ENCODE results near the gene OR10J5. TPM values are rescaled to one million over a fixed set of nuclear protein-coding genes. Genes with fewer than 3 reads are reported as not detected.

OR10J5 gene
- total RNA-seq, 1 experiment from 2014 or later: not detected

DNA sequence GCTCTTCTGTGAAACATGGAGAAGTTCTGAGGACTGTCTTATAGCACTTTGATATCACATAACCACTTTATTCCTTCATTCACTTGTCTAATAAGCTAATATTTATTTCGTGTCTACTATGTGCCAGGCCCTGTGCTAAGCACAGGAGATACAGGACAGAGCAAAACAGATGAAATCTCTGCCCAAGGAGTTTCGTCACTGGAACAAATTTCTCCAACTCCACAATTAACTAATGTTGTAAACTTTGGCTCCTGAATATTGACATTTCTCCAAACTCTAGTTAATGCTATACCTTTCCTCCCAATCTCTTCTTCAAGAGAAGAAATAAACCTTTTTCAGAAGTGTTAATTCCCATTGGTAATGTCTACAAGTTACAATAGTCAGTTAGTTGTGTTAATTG, 24.8 kb upstream of the OR10J5 start:
- POLR2A ChIA-PET (ENCODE audit: low non-redundant PET): interaction anchor here (0.6 kb wide), 1 partner anchor 137 kb away, joined by 17 read pairs; no protein-coding TSS in a partner anchor
- no peak overlapping the region for H3K4me3 ChIP-seq (ENCODE audit: low read depth, low read length, poor library complexity, severe bottlenecking)
- no peak overlapping the region for H3K27ac ChIP-seq (ENCODE audit: low read depth, low read length, poor library complexity, severe bottlenecking)
- no TSS peak for BruUV-seq (replicated peaks)
- H3K27me3 ChIP-seq (replicated peaks; ENCODE audit: insufficient read depth, low read depth, low read length, poor library complexity): peaks cover 3% of the 10 kb centered on the region
- CTCF ChIA-PET: no interaction called here
- no peak for TF ChIP-seq EZH2 (IDR thresholded peaks at IDR 0.05; ENCODE audit: borderline replicate concordance, low read depth, low read length, poor library complexity, severe bottlenecking)
- no peak for TF ChIP-seq CTCF (conservative IDR thresholded peaks at IDR 0.05; ENCODE audit: low read depth, low read length)
- H3K36me3 ChIP-seq (ENCODE audit: insufficient read depth, low read length, poor library complexity, severe bottlenecking): no peaks in the 10 kb centered on the region
- no peak for DNase-seq (ENCODE audit: low spot score)
- no peaks in the 10 kb centered on the region for H3K4me1 ChIP-seq (ENCODE audit: insufficient read depth, low read length, poor library complexity, severe bottlenecking)
- H3K9me3 ChIP-seq (ENCODE audit: low read depth, low read length, poor library complexity, severe bottlenecking): no peaks in the 10 kb centered on the region
- intact Hi-C loops (cut with micrococcal nuclease; ENCODE audit: unreplicated experiment): no loop called here

DNA sequence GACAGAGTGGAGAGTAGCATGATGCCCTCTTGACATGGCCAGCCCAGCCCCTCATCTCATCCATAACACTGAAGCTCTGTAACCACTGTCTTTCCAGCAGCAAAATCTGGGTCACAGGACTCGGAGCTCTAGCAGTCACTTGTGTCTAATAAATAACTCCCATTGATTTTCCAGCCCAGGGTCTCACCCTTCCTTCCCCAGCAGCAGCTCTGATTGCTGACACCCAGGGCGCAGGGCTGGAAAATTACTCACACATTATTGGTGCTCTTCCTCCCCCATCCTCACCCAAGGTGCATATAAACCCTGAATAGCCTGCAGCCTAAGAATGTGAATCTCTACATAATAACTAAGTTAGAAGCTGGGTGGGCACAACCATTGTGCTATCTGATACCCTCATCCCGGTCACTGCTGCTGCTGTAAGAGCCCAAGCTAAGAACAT, 21.1 kb upstream of the OR10J5 start:
- intact Hi-C loops (cut with micrococcal nuclease; ENCODE audit: unreplicated experiment): no loop called here
- Histone ChIP-seq H3K36me3 (ENCODE audit: insufficient read depth, low read length, poor library complexity, severe bottlenecking) (no peaks in the 10 kb centered on the region), H3K27me3 (replicated peaks; ENCODE audit: insufficient read depth, low read depth, low read length, poor library complexity) (peaks cover 3% of the 10 kb centered on the region), H3K9me3 (ENCODE audit: low read depth, low read length, poor library complexity, severe bottlenecking) (no peaks in the 10 kb centered on the region), H3K27ac (ENCODE audit: low read depth, low read length, poor library complexity, severe bottlenecking) (no peak overlapping the region), H3K4me3 (ENCODE audit: low read depth, low read length, poor library complexity, severe bottlenecking) (no peak overlapping the region), H3K4me1 (ENCODE audit: insufficient read depth, low read length, poor library complexity, severe bottlenecking) (no peaks in the 10 kb centered on the region)
- ChIA-PET CTCF (no interaction called here), POLR2A (ENCODE audit: low non-redundant PET) (no interaction called here)
- no peak for DNase-seq (ENCODE audit: low spot score)
- no peak for TF ChIP-seq EZH2 (IDR thresholded peaks at IDR 0.05; ENCODE audit: borderline replicate concordance, low read depth, low read length, poor library complexity, severe bottlenecking)
- TF ChIP-seq CTCF (conservative IDR thresholded peaks at IDR 0.05; ENCODE audit: low read depth, low read length): no peak
- no TSS peak for BruUV-seq (replicated peaks)

GRCh38 chr1:159554696-159555095, 18.9 kb upstream of the OR10J5 start:
- ChIA-PET CTCF (no interaction called here), POLR2A (ENCODE audit: low non-redundant PET) (no interaction called here)
- BruUV-seq (replicated peaks): no TSS peak
- intact Hi-C loops (cut with micrococcal nuclease; ENCODE audit: unreplicated experiment): no loop called here
- Histone ChIP-seq H3K27ac (ENCODE audit: low read depth, low read length, poor library complexity, severe bottlenecking) (no peak overlapping the region), H3K36me3 (ENCODE audit: insufficient read depth, low read length, poor library complexity, severe bottlenecking) (no peaks in the 10 kb centered on the region), H3K27me3 (replicated peaks; ENCODE audit: insufficient read depth, low read depth, low read length, poor library complexity) (peaks cover 3% of the 10 kb centered on the region), H3K4me1 (ENCODE audit: insufficient read depth, low read length, poor library complexity, severe bottlenecking) (no peaks in the 10 kb centered on the region), H3K4me3 (ENCODE audit: low read depth, low read length, poor library complexity, severe bottlenecking) (no peak overlapping the region), H3K9me3 (ENCODE audit: low read depth, low read length, poor library complexity, severe bottlenecking) (no peaks in the 10 kb centered on the region)
- no peak for TF ChIP-seq EZH2 (IDR thresholded peaks at IDR 0.05; ENCODE audit: borderline replicate concordance, low read depth, low read length, poor library complexity, severe bottlenecking)
- TF ChIP-seq CTCF (conservative IDR thresholded peaks at IDR 0.05; ENCODE audit: low read depth, low read length): no peak
- DNase-seq (ENCODE audit: low spot score): no peak
